GM06990 (cell line): Measurements from ENCODE around the gene ADARB2.
"Not testable (repeated sequence)": the region's sequence is repeated elsewhere in the genome, so short reads cannot be mapped to it uniquely, and the experiment has no call there.

Source experiments
- DNase-seq: peaks from one replicate; pipeline ENCODE4 v3.0.0-alpha.2; 2011; ENCODE audit not compliant: insufficient read length; ENCODE audit errors: extremely low read depth
- H3K27me3 ChIP-seq: replicated peaks from 2 replicates; pipeline ENCODE4 v1.6.0; 2011; ENCODE audit warnings: low read length; ENCODE audit not compliant: control insufficient read depth, insufficient read depth
- H3K36me3 ChIP-seq: 2 replicates; pipeline ENCODE4 v1.5.1; 2011; ENCODE audit warnings: low read length; ENCODE audit not compliant: control insufficient read depth, insufficient read depth
- H3K4me3 ChIP-seq: replicated peaks from 2 replicates; pipeline ENCODE4 v1.5.1; 2011; ENCODE audit warnings: low read depth, mild to moderate bottlenecking, control low read depth, low read length
- TF ChIP-seq, protein P1 (sequence below): IDR thresholded peaks from 2 replicates; pipeline ENCODE4 v1.5.1; 2011; ENCODE audit warnings: low read length, control low read depth, mild to moderate bottlenecking, inconsistent platforms; ENCODE audit not compliant: insufficient read depth, poor library complexity, severe bottlenecking

The ADARB2 gene

DNA sequence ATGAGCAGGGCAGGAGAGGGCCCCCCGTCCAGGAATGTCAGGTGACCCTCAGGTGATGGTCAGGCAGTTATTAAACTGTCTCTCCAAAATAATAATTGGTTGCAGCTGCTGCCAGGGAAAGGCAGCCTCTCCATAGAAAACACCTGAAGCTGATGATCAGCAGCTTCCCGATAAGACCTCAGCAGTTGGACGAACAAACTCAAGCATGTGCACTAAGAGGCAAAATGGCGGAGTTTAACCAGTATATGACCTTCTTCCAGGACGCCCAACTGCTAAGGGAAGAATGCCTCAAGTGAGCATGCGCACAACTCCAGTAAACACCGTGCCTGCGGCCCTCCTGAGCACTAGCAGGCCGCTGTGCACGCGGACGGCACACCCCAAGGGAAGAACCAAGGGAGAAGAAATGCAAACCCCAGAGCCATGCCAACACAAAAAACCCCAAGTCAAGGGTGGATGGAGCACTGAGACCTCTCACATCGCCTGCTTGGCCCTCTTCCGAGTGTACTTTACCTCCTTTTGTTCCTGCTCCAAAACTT, 38.9 kb upstream of the ADARB2 start:
- Histone ChIP-seq H3K27me3 (no peaks in the 10 kb centered on the region), H3K36me3 (no peaks in the 10 kb centered on the region), H3K4me3 (no peak overlapping the region)
- DNase-seq = no peak
- TF ChIP-seq, protein P1, sequence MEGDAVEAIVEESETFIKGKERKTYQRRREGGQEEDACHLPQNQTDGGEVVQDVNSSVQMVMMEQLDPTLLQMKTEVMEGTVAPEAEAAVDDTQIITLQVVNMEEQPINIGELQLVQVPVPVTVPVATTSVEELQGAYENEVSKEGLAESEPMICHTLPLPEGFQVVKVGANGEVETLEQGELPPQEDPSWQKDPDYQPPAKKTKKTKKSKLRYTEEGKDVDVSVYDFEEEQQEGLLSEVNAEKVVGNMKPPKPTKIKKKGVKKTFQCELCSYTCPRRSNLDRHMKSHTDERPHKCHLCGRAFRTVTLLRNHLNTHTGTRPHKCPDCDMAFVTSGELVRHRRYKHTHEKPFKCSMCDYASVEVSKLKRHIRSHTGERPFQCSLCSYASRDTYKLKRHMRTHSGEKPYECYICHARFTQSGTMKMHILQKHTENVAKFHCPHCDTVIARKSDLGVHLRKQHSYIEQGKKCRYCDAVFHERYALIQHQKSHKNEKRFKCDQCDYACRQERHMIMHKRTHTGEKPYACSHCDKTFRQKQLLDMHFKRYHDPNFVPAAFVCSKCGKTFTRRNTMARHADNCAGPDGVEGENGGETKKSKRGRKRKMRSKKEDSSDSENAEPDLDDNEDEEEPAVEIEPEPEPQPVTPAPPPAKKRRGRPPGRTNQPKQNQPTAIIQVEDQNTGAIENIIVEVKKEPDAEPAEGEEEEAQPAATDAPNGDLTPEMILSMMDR = no peak

DNA sequence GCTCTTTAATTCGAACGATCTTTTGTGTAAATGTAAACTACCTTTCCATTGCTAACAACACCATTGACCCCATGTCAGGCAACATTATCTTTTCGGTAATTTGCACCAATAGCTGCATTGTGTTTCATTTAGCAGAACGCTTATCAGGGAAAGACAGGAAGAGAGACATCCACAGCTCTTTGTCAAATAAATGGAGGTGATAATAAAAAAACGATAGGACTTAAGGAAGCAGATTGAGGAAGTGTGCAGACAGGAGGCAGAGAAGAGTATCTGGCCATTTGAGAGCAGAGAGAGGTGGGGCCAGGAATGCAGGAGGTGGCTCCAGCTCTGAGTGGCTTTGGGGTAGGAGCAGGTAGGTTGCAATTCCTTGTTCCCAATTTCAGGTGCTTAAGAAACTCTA, 37.5 kb upstream of the ADARB2 start:
- TF ChIP-seq, protein P1 = no peak
- no peak for DNase-seq
- Histone ChIP-seq H3K36me3 (no peaks in the 10 kb centered on the region), H3K27me3 (no peaks in the 10 kb centered on the region), H3K4me3 (no peak overlapping the region)

DNA sequence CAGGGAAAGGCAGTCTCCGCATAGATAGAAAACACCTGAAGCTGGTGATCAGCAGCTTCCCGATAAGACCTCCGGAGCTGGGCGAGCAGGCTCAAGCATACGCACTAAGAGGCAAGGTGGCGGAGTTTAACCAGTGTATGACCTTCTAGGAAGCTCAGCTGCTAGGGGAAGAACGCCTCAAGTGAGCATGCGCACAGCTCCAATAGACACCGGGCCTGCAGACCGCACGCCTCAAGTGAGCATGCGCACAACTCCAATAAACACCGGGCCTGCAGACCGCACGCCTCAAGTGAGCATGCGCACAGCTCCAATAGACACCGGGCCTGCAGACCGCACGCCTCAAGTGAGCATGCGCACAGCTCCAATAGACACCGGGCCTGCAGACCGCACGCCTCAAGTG, 35.9 kb upstream of the ADARB2 start:
- DNase-seq, H3K36me3 ChIP-seq, H3K4me3 ChIP-seq, H3K27me3 ChIP-seq: not testable (repeated sequence)

DNA sequence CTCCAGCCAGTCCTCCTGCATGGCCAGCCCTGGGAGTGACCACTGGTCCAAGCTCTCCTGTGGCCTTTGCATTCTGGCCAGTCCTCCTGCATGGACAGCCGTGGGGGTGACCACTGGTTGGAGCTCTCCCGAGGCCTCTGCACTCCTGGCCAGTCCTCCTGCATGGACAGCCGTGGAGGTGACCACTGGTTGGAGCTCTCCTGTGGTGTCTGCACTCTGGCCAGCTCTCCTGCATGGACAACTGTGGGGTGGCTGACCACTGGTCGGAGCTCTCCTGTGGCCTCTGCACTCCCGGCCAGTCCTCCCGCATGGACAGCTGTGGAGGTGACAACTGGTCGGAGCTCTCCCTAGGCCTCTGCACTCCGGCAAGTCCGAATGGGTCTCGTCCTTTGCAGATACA, 28.7 kb upstream of the ADARB2 start:
- Histone ChIP-seq H3K36me3 (no peaks in the 10 kb centered on the region), H3K4me3 (no peak overlapping the region), H3K27me3 (no peaks in the 10 kb centered on the region; the same call in none of the 2 replicates)
- TF ChIP-seq, protein P1 = no peak
- DNase-seq = no peak

DNA sequence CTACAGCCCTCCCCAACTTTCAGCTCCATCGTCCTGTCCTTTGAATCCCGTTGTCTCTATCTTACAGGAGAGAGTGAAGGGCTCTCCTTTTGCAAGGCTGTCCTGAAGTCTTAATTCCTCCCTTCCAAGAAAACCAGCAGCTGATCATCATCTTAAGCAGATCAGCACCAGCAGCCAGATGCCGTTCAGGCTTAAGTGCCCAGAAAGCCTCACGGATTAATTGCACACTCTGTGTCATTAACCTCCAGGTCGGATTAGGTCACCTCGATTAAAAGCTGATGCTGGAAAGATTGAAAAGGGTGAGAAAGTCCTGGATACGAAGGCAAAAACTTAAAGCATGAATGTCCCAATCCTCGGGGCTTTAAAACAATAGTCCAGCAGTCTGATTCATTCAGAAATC, 24.8 kb upstream of the ADARB2 start:
- no peak for DNase-seq
- TF ChIP-seq, protein P1 = no peak
- H3K4me3 ChIP-seq = no peak overlapping the region
- no peaks in the 10 kb centered on the region for H3K36me3 ChIP-seq
- H3K27me3 ChIP-seq = no peaks in the 10 kb centered on the region; the same call in none of the 2 replicates

DNA sequence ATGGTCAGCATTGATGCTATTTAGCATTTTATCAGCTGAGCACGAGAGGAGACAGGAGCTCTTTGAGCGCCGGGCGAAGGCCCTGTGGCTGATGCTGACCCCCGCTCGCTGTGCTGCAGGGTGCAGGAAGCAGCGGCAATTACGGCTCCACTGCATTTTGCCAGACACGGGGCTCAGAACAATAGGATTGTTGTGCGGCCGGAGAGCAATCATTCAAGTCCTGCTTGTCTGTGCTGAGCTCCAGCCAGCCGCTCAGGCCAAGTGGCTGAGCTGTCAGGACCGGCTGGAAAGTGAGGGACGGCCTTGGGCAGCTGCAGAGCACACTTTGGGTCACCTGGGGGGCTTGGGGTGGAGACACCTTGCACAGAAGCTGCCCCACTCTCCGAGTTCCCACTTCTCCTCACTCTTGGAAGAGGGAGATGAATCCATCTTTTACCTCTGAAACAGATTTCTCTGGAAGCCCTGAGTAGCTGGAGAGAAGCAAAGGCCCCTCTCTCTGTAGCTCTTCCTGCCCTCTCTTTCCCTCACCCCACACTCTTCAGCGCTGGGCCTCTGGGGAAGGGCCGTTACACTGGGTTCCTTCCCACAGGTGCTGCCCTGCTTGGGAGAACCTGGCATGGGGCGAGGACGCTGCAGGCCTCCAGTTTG, 17.3 kb upstream of the ADARB2 start:
- no peaks in the 10 kb centered on the region for H3K27me3 ChIP-seq
- DNase-seq = no peak
- no peaks in the 10 kb centered on the region for H3K36me3 ChIP-seq

More for the DNA sequence above, 17.3 kb upstream of the ADARB2 start:
- TF ChIP-seq, protein P1 = no peak
- no peak overlapping the region for H3K4me3 ChIP-seq
